Nephron (organoid): ENCODE results near the gene DGKD.

Experiments used
- H3K27ac Mint-ChIP-seq, 3 experiments: 2 replicates each; pipeline ENCODE4 v1.8.0; 2020; ENCODE audit warnings: mixed read lengths in 3 of 3, mild to moderate bottlenecking in 2 of 3, moderate library complexity in 1 of 3
- H3K27me3 Mint-ChIP-seq: 2 replicates; pipeline ENCODE4 v1.8.0; 2021; ENCODE audit warnings: low read depth, mild to moderate bottlenecking, moderate library complexity, mixed read lengths
- H3K36me3 Mint-ChIP-seq: 2 replicates; pipeline ENCODE4 v1.8.0; 2020; ENCODE audit warnings: low read depth, mixed read lengths
- H3K4me1 Mint-ChIP-seq: 2 replicates; pipeline ENCODE4 v1.8.0; 2020; ENCODE audit warnings: mixed read lengths
- H3K4me3 Mint-ChIP-seq, 3 experiments: 2 replicates each; pipeline ENCODE4 v1.8.0; 2020; ENCODE audit warnings: mild to moderate bottlenecking in 3 of 3, mixed read lengths in 3 of 3, moderate library complexity in 2 of 3
- H3K9me3 Mint-ChIP-seq: 2 replicates; pipeline ENCODE4 v1.8.0; 2020; ENCODE audit warnings: mixed read lengths
- TF ChIP-seq, protein P1 (sequence below), 3 experiments: fragments of 200-600 bp; sonication (generic); IDR thresholded peaks; one replicate each; pipeline ENCODE4 v1.5.0; 2021; ENCODE audit warnings: antibody characterized with exemption in 3 of 3; ENCODE audit not compliant: unreplicated experiment in 3 of 3

DGKD gene

DNA sequence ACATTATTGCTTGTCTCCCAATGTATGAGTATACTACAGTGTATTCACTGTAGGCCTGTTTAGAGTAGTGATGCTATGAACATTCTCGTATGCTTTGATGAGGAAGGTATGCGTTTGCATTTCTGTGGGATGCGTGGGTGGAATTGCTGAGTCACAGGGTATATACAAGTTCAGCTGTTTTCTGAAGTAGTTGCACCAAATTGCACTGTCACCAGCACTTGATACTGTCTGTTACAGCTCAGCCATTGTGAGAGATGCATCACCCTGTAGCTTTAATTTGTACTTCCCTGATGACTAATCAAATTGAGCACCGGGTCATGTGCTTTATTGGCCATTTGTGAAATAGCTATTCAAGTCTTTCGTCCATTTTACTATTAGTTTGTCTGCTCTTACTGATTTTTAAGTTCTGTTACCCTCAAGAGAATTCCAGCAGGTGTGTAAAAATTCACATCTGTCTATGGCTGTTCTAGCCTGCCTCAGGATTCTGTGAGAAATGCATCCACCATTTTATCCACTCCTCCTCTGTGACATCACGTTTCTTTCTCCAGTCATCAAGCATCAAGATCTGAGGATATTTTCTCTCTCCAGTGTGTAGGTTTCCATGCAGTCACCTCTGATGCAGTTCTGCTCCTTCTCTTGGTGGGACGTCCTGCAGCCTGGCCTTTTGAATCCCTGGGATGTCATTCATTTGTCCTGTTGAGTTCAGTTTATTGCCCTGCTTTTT lies 72.5 kb downstream of the DGKD start:
- H3K27ac Mint-ChIP-seq: peak overlapping the region; percentile 9 to 64 (median 37)
- peaks cover 20% of the 10 kb centered on the region for H3K36me3 Mint-ChIP-seq
- H3K4me1 Mint-ChIP-seq: peaks cover 67% of the 10 kb centered on the region
- H3K9me3 Mint-ChIP-seq: peaks cover 3% of the 10 kb centered on the region
- peak overlapping the region in 1 of 3 experiments; percentile 40 for H3K4me3 Mint-ChIP-seq
- H3K27me3 Mint-ChIP-seq: no peaks in the 10 kb centered on the region
- TF ChIP-seq, protein P1, sequence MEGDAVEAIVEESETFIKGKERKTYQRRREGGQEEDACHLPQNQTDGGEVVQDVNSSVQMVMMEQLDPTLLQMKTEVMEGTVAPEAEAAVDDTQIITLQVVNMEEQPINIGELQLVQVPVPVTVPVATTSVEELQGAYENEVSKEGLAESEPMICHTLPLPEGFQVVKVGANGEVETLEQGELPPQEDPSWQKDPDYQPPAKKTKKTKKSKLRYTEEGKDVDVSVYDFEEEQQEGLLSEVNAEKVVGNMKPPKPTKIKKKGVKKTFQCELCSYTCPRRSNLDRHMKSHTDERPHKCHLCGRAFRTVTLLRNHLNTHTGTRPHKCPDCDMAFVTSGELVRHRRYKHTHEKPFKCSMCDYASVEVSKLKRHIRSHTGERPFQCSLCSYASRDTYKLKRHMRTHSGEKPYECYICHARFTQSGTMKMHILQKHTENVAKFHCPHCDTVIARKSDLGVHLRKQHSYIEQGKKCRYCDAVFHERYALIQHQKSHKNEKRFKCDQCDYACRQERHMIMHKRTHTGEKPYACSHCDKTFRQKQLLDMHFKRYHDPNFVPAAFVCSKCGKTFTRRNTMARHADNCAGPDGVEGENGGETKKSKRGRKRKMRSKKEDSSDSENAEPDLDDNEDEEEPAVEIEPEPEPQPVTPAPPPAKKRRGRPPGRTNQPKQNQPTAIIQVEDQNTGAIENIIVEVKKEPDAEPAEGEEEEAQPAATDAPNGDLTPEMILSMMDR (IDR thresholded peaks at IDR 0.05; ENCODE audit: unreplicated experiment in 3 of 3): no peak

DNA sequence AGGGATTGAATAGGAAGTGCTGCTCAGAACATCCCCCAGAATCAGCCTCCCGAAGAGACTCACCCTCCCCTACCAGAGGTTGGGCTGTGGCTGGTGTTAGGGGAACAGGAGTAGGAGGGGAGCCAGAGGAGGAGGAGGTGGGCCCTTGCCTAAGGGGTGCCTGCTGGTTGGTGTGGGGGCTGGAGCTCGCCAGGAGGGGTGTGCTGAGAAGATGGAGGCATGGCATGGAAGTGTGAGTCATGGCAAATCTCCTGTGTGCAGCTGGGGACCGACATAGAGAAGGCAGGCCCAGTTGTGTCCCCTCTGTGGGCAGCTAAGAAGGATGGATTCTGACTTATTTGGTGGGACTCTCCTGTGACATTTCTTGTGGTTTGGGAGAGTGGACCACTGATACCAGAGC lies 73.7 kb downstream of the DGKD start:
- no peak overlapping the region for H3K4me3 Mint-ChIP-seq
- TF ChIP-seq, protein P1 (IDR thresholded peaks at IDR 0.05; ENCODE audit: unreplicated experiment in 3 of 3): no peak
- H3K9me3 Mint-ChIP-seq: peaks cover 3% of the 10 kb centered on the region
- H3K4me1 Mint-ChIP-seq: peaks cover 62% of the 10 kb centered on the region
- H3K27ac Mint-ChIP-seq: no peak overlapping the region
- no peaks in the 10 kb centered on the region for H3K27me3 Mint-ChIP-seq
- H3K36me3 Mint-ChIP-seq: peaks cover 20% of the 10 kb centered on the region

DNA sequence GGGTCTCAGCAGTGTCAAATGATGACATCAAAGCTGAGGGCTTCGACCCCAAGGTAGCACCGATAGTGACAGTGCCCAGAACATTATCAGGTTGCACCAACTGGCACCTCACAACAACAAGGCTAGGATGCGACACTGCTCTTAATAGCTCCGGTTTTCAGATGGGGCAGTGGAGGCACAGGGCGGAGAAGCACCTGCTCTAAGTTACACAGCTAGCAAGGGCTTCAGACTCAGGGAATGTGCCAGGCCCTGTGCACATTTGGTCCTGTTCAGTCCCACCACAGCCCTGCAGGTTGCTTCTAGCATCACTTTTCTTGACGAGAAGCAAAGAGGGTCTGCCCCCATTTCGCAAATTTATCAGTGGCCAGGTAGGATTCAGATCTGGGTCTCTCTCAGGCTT lies 74.1 kb downstream of the DGKD start:
- Mint-ChIP-seq H3K4me1 (peaks cover 62% of the 10 kb centered on the region), H3K27me3 (no peaks in the 10 kb centered on the region), H3K27ac (no peak overlapping the region), H3K36me3 (peaks cover 17% of the 10 kb centered on the region), H3K9me3 (peaks cover 3% of the 10 kb centered on the region), H3K4me3 (no peak overlapping the region)
- TF ChIP-seq, protein P1 (IDR thresholded peaks at IDR 0.05; ENCODE audit: unreplicated experiment in 3 of 3): no peak

DNA sequence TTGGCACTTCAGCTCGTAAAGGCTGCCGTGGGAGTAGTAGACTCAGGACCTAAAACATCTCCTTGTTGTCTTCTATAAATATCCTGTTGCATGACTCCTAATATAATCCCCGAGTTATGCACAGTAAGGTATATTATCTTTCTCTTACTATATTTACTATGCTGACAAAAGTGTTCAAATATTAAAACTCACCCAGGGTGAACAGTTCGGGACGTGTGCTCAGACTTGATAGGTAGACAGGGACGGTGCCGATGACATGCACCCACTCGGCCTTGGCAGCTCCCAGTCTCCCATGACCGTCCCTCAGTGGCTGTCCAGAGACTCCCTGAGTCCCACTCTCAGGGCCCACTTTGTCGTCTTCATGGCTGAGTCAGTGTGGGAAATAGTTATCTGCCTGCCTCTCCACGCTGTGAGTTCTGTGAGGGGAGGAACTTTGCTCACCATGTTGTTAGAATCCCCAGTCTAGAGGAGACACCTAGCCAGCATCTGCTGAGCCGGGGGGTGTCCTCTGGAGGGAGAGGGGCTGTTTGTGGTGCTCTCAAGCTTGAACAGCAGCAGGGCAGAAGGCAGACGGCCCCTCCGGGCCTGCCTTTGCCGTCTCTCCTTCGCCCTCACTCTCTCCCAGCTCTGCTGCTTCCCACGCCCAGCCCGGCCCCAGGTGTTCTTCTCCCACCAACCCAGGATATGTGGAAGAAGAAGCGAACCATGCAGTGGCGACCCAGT lies 75.0 kb downstream of the DGKD start:
- Mint-ChIP-seq H3K4me3 (peak overlapping the region in 1 of 3 experiments; percentile 50), H3K36me3 (peaks cover 17% of the 10 kb centered on the region), H3K27ac (peak overlapping the region; percentile 33 to 63 (median 46)), H3K27me3 (no peaks in the 10 kb centered on the region), H3K4me1 (peaks cover 66% of the 10 kb centered on the region), H3K9me3 (peaks cover 3% of the 10 kb centered on the region)
- TF ChIP-seq, protein P1 (IDR thresholded peaks at IDR 0.05; ENCODE audit: unreplicated experiment in 3 of 3): no peak

DNA sequence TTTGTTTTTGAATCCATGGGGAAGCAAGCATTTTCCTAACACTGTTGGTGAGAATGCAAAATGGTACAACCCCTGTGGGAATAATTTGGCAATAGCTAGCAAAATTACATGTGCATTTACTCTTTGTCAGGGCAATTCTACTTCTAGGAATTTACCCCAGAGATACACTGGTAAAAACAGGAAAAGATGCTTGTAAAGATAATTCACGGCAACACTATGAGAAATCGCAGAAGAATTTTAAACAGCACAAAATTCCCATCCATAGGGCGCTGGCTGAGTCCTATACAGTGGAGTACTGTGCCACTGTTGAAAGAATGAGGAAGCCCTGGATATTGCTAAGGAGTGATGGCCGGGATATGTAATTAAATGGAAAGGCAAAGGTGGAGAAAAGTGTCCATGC lies 75.8 kb downstream of the DGKD start:
- peaks cover 72% of the 10 kb centered on the region for H3K4me1 Mint-ChIP-seq
- H3K36me3 Mint-ChIP-seq: peaks cover 17% of the 10 kb centered on the region
- H3K4me3 Mint-ChIP-seq: no peak overlapping the region
- TF ChIP-seq, protein P1 (IDR thresholded peaks at IDR 0.05; ENCODE audit: unreplicated experiment in 3 of 3): no peak
- no peak overlapping the region for H3K27ac Mint-ChIP-seq
- peaks cover 3% of the 10 kb centered on the region for H3K9me3 Mint-ChIP-seq
- H3K27me3 Mint-ChIP-seq: no peaks in the 10 kb centered on the region
